ENCODE data around the gene CCDC24.

The CCDC24 gene

GRCh38 chr1:43996733-43997115, 5.3 kb downstream of the CCDC24 start:
- no peak for DNase-seq (ENCODE audit: low read depth)
- TF ChIP-seq CTCF (IDR thresholded peaks at IDR 0.05; ENCODE audit: insufficient read depth, low read depth, low read length, missing control alignments) = no peak
- H3K4me3 ChIP-seq (ENCODE audit: low read depth, low read length) = no peak overlapping the region

- no peak for TF ChIP-seq CTCF (IDR thresholded peaks at IDR 0.05; ENCODE audit: insufficient read depth, low read depth, low read length, missing control alignments)
- DNase-seq (ENCODE audit: low read depth) = no peak
- no peak overlapping the region for H3K4me3 ChIP-seq (ENCODE audit: low read depth, low read length)
Observed at GRCh38 chr1:43997295-43997999, 6.0 kb downstream of the CCDC24 start.

GRCh38 chr1:43998000-43998378, 6.6 kb downstream of the CCDC24 start:
- no peak for DNase-seq (ENCODE audit: low read depth)
- no peak overlapping the region for H3K4me3 ChIP-seq (ENCODE audit: low read depth, low read length)
- TF ChIP-seq CTCF (IDR thresholded peaks at IDR 0.05; ENCODE audit: insufficient read depth, low read depth, low read length, missing control alignments) = no peak

- H3K4me3 ChIP-seq (ENCODE audit: low read depth, low read length) = no peak overlapping the region
- no peak for DNase-seq (ENCODE audit: low read depth)
- no peak for TF ChIP-seq CTCF (IDR thresholded peaks at IDR 0.05; ENCODE audit: insufficient read depth, low read depth, low read length, missing control alignments)
Observed at GRCh38 chr1:43999455-43999854, 8.1 kb downstream of the CCDC24 start.

- DNase-seq (ENCODE audit: low read depth) = no peak
- TF ChIP-seq CTCF (IDR thresholded peaks at IDR 0.05; ENCODE audit: insufficient read depth, low read depth, low read length, missing control alignments) = no peak
- no peak overlapping the region for H3K4me3 ChIP-seq (ENCODE audit: low read depth, low read length)
Observed at GRCh38 chr1:44000122-44000665, 8.8 kb downstream of the CCDC24 start.

GRCh38 chr1:44002165-44002564, 10.8 kb downstream of the CCDC24 start:
- no peak for DNase-seq (ENCODE audit: low read depth)
- no peak overlapping the region for H3K4me3 ChIP-seq (ENCODE audit: low read depth, low read length)
- no peak for TF ChIP-seq CTCF (IDR thresholded peaks at IDR 0.05; ENCODE audit: insufficient read depth, low read depth, low read length, missing control alignments)
